ENCODE results near the gene SLAMF9.

The SLAMF9 gene

DNA sequence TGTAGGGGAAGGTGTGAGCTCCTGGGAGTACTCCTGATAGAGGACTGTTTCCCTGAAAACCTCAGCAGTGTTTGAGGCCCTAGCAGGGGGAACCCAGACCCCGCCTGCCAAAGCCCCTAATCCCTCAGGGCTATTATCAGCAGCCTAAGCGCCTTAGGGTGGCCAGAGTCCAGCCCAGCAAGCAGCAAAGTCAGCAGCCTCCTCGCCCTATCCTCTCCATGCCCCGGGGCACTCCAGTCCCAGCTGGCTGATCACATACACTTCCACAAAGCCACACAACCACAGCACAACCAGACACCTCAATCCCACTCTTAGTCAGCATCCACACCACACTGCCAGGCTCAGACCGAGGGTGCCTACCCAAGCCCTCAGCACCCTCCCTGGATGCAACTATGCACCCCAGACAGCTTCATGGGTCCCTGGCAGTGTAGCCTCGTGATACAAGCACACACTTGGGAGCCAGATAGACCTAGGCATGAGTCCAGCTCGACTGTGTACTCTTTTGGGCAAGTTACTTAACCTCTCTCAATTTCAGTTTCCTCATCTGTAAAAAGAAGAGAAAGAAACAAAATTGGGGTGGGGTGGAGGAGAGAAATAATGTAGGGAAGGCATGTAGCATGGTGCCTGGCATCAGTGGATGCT, 15.7 kb downstream of the SLAMF9 start:
- no peak overlapping the region for H3K27ac ChIP-seq (ENCODE audit: low read length)
- TF ChIP-seq, protein P1, sequence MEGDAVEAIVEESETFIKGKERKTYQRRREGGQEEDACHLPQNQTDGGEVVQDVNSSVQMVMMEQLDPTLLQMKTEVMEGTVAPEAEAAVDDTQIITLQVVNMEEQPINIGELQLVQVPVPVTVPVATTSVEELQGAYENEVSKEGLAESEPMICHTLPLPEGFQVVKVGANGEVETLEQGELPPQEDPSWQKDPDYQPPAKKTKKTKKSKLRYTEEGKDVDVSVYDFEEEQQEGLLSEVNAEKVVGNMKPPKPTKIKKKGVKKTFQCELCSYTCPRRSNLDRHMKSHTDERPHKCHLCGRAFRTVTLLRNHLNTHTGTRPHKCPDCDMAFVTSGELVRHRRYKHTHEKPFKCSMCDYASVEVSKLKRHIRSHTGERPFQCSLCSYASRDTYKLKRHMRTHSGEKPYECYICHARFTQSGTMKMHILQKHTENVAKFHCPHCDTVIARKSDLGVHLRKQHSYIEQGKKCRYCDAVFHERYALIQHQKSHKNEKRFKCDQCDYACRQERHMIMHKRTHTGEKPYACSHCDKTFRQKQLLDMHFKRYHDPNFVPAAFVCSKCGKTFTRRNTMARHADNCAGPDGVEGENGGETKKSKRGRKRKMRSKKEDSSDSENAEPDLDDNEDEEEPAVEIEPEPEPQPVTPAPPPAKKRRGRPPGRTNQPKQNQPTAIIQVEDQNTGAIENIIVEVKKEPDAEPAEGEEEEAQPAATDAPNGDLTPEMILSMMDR (IDR thresholded peaks at IDR 0.05; ENCODE audit: low read depth, low read length) = no peak
- TF ChIP-seq EZH2phosphoT487 (IDR thresholded peaks at IDR 0.05; ENCODE audit: low read depth) = no peak
- H4K20me1 ChIP-seq (ENCODE audit: insufficient read depth, low read length) = peaks cover 5% of the 10 kb centered on the region
- no peaks in the 10 kb centered on the region for H3K36me3 ChIP-seq (replicated peaks; ENCODE audit: low read depth, low read length)
- H3K27me3 ChIP-seq (ENCODE audit: low read depth, low read length) = peaks cover 15% of the 10 kb centered on the region; the same call in 1 of the 2 replicates
- no peak overlapping the region for H2AFZ ChIP-seq (ENCODE audit: low read depth, low read length)
- peaks cover 45% of the 10 kb centered on the region for H3K4me1 ChIP-seq (ENCODE audit: low read length)
- H3K9ac ChIP-seq (ENCODE audit: low read length) = no peak overlapping the region; the same call in 1 of the 2 replicates
- H3K4me3 ChIP-seq (ENCODE audit: low read length) = peak overlapping the region; percentile 56; the same call in 1 of the 2 replicates
- no peaks in the 10 kb centered on the region for H3K9me3 ChIP-seq (ENCODE audit: insufficient read depth, low read length)
- no peaks in the 10 kb centered on the region for H3K79me2 ChIP-seq (ENCODE audit: low read length)
- peak overlapping the region; percentile 91 for H3K4me2 ChIP-seq (ENCODE audit: low read length)

DNA sequence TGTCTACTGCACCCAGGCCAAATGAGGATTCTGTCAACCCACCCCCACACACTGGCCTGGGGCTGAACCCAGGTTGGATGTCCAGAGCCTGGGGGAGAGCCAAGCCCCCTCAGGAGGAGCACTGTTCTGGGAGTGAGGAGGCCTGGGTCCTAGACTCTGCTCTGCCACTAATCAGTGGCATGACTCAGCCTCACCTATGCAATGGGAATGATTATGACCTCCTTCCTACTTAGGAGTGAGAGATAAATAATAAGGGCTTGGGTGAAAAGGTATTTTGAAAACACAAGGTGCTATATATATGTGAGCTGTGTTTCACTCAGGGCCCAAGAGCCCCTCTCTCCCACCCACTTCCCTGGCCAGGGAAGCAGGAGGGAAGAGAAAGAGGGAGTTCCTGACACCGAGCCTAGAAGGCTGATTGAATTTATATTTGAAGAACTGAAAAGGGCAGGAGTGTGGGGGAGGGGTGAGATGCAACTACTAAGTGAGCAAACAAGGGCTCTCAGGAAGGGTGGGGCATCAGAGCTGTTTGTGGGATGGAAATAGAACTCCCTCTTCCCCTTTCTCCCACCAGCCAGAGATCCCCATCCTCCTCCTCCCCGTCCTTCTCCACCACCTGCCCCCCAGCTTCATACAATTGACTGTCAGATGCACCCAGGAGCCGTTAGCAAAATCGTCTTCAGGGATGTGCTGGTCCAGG, 16.8 kb downstream of the SLAMF9 start:
- no peaks in the 10 kb centered on the region for H3K79me2 ChIP-seq (ENCODE audit: low read length)
- H4K20me1 ChIP-seq (ENCODE audit: insufficient read depth, low read length) = peaks cover 5% of the 10 kb centered on the region
- H3K4me3 ChIP-seq (ENCODE audit: low read length) = peak overlapping the region; percentile 56
- peak overlapping the region; percentile 2; the same call in 1 of the 2 replicates for H3K27ac ChIP-seq (ENCODE audit: low read length)
- peak overlapping the region; percentile 91 for H3K4me2 ChIP-seq (ENCODE audit: low read length)
- H3K4me1 ChIP-seq (ENCODE audit: low read length) = peaks cover 56% of the 10 kb centered on the region
- TF ChIP-seq, protein P1 (IDR thresholded peaks at IDR 0.05; ENCODE audit: low read depth, low read length) = no peak
- no peak for TF ChIP-seq EZH2phosphoT487 (IDR thresholded peaks at IDR 0.05; ENCODE audit: low read depth)
- no peak overlapping the region for H2AFZ ChIP-seq (ENCODE audit: low read depth, low read length)
- peaks cover 15% of the 10 kb centered on the region; the same call in 1 of the 2 replicates for H3K27me3 ChIP-seq (ENCODE audit: low read depth, low read length)
- H3K36me3 ChIP-seq (replicated peaks; ENCODE audit: low read depth, low read length) = no peaks in the 10 kb centered on the region
- no peaks in the 10 kb centered on the region for H3K9me3 ChIP-seq (ENCODE audit: insufficient read depth, low read length)
- peak overlapping the region; percentile 50; the same call in 1 of the 2 replicates for H3K9ac ChIP-seq (ENCODE audit: low read length)

DNA sequence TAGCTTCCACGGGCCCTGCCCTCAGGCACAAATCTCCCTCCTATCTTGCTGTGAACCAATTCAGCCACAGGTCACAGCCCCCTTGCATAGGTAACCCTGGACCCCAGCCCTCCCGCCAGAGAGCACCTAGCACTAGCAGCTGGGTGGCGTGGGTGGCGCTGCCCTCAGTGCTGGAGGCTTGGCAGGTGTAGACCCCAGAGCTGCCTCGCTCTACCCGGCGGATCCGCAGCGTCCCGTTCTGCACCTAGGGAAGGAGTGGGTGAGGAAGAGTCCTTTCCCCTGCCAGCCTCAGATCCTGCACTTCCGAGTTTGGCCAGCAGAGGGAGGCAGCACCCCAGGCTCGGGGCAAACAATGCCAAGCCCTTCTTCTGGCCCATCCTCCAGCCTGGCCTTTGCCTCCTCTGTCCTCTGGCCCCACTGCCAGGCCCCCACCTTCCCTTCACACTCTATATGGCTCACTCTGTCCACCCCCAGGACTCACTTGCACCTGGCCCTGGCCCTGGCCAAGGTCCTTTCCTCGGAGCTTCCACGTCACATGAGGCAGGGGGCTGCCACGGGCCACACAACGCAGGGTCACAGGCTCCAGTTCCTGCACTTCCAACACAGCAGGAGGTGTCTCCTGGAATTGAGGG, 17.6 kb downstream of the SLAMF9 start:
- H4K20me1 ChIP-seq (ENCODE audit: insufficient read depth, low read length) = peaks cover 5% of the 10 kb centered on the region
- no peaks in the 10 kb centered on the region for H3K79me2 ChIP-seq (ENCODE audit: low read length)
- no peaks in the 10 kb centered on the region for H3K36me3 ChIP-seq (replicated peaks; ENCODE audit: low read depth, low read length)
- no peaks in the 10 kb centered on the region for H3K9me3 ChIP-seq (ENCODE audit: insufficient read depth, low read length)
- H3K4me2 ChIP-seq (ENCODE audit: low read length) = peak overlapping the region; percentile 91
- peak overlapping the region; percentile 50; the same call in 1 of the 2 replicates for H3K9ac ChIP-seq (ENCODE audit: low read length)
- peaks cover 64% of the 10 kb centered on the region for H3K4me1 ChIP-seq (ENCODE audit: low read length)
- no peak overlapping the region for H3K27ac ChIP-seq (ENCODE audit: low read length)
- H3K27me3 ChIP-seq (ENCODE audit: low read depth, low read length) = peaks cover 15% of the 10 kb centered on the region; the same call in 1 of the 2 replicates
- no peak overlapping the region for H2AFZ ChIP-seq (ENCODE audit: low read depth, low read length)
- TF ChIP-seq, protein P1 (IDR thresholded peaks at IDR 0.05; ENCODE audit: low read depth, low read length) = peak; percentile 94
- TF ChIP-seq EZH2phosphoT487 (IDR thresholded peaks at IDR 0.05; ENCODE audit: low read depth) = no peak
- peak overlapping the region; percentile 56; the same call in 1 of the 2 replicates for H3K4me3 ChIP-seq (ENCODE audit: low read length)

All from OCI-LY3 (cell line).